Esophagus muscularis mucosa (tissue), 4 donors: Measurements from ENCODE around the gene ASS1. TPM values are rescaled to one million over a fixed set of nuclear protein-coding genes. Genes with fewer than 3 reads are reported as not detected.

Experiments
- DNase-seq: peaks from one replicate; pipeline ENCODE4 v3.0.0-alpha.2; 2017; ENCODE audit errors: extremely low spot score
- H3K27ac ChIP-seq, 4 donors: fragments of 200-600 bp; sonication (generic); replicated peaks in 1 of 4; 1 replicate in 3 of 4; 2 replicates in 1 of 4; pipeline ENCODE4 v1.5.1; 2016 to 2019; ENCODE audit warnings: mild to moderate bottlenecking in 1 of 4
- H3K27me3 ChIP-seq, 4 donors: fragments of 200-600 bp; sonication (generic); one replicate each; pipeline versions ENCODE4 v1.5.1 to v1.6.0; 2016 to 2019
- H3K36me3 ChIP-seq, 4 donors: fragments of 200-600 bp; sonication (generic); one replicate each; pipeline ENCODE4 v1.5.1; 2016 to 2019
- H3K4me1 ChIP-seq, 4 donors: fragments of 200-600 bp; sonication (generic); one replicate each; pipeline ENCODE4 v1.5.1; 2016 to 2019
- H3K4me3 ChIP-seq, 4 donors: fragments of 200-600 bp; sonication (generic); 1 replicate in 2 of 4; 2 replicates in 2 of 4; pipeline ENCODE4 v1.5.1; 2016 to 2019; ENCODE audit warnings: mild to moderate bottlenecking in 4 of 4, moderate library complexity in 1 of 4
- H3K9me3 ChIP-seq, 4 donors: fragments of 200-600 bp; sonication (generic); 1 replicate in 3 of 4; 2 replicates in 1 of 4; pipeline ENCODE4 v1.5.1; 2016 to 2019
- CTCF ChIP-seq, 3 experiments: fragments of 200-600 bp in 2 of 3; fragments of 450-650 bp in 1 of 3; sonication (generic) in 2 of 3; IDR thresholded peaks; one replicate each; pipeline ENCODE4 v1.5.1; 2017 to 2019; ENCODE audit warnings: antibody characterized with exemption in 3 of 3, mild to moderate bottlenecking in 2 of 3, moderate library complexity in 1 of 3
- EP300 ChIP-seq: sonication (generic); formaldehyde crosslinking; IDR thresholded peaks from one replicate; pipeline ENCODE4 v1.6.1; 2017; ENCODE audit warnings: antibody characterized with exemption
- POLR2A ChIP-seq: fragments of 450-650 bp; IDR thresholded peaks from one replicate; pipeline ENCODE4 v1.6.1; 2017; ENCODE audit warnings: antibody characterized with exemption, moderate library complexity, mild to moderate bottlenecking, low read depth
- POLR2AphosphoS5 ChIP-seq, 2 donors: sonication (generic); formaldehyde crosslinking; IDR thresholded peaks; one replicate each; pipeline ENCODE4 v1.6.1; 2017; ENCODE audit warnings: antibody characterized with exemption in 2 of 2
- WGBS: methylation state at CpG from one replicate; pipeline ENCODE4 v1.1.5; 2018; 5-methylcytosine and 5-hydroxymethylcytosine counted together
- intact Hi-C: fragments of 100-400 bp; cut with DNase I; formaldehyde crosslinking; loops from one replicate; pipeline ENCODE4 v1.15.1; 2023
- total RNA-seq, 4 donors: library from RNA; depleted of rRNA; stranded (reverse); fragments of >200 nt; gene quantifications; one replicate each; pipeline versions ENCODE4 v1.1.0 to v1.2.1, GENCODE V29; 2016

ASS1 gene
- total RNA-seq, 4 donors from 2014 or later = 67.7 to 113 (median 97.1) TPM

DNA sequence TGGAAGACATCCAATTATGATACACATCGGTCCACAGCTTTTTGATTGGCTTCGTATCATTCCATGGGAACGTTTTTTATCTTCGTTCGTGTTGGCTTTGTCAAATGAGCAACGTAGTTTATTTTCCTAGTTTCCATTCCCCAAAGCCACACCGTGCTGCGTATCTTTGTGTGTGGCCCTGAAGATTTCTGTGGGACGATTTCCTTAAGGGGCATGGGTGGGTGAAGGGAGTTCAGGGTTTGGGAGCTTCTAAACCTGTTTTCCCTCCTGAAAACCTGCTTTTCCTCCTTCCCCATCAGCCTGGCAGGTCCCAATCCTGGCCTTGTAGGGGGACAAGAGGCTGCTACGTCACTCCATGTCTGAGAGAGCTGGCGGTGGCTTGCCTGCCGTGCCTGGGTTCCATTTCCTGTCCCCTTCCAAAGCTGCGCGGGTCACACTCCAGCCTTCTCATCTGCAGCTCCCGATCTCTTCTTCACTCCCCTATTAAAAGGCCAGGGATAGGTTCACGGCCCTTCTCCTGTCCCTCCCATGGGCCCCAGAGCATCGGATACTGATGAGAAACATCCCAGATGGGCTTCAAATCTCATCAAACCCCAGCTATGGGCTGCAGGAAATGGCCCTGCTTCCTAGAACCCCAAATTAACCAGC lies 23.5 kb upstream of the ASS1 start:
- peaks cover 0 to 10% (median 8%) of the 10 kb centered on the region in 4 donors for H3K4me1 ChIP-seq
- H3K27ac ChIP-seq = no peak overlapping the region
- H3K27me3 ChIP-seq = no peaks in the 10 kb centered on the region
- TF ChIP-seq POLR2A = no peak
- no peak for TF ChIP-seq EP300
- TF ChIP-seq CTCF (IDR thresholded peaks at IDR 0.05) = no peak
- no peak for TF ChIP-seq POLR2AphosphoS5 (IDR thresholded peaks at IDR 0.05)
- intact Hi-C loops = no loop called here
- H3K4me3 ChIP-seq = no peak overlapping the region
- H3K36me3 ChIP-seq = peaks cover 0 to 30% (median 9%) of the 10 kb centered on the region in 4 donors
- DNase-seq = no peak
- 74% methylated on average over 17 of the region's 17 CpGs for WGBS
- H3K9me3 ChIP-seq = no peaks in the 10 kb centered on the region

GRCh38 chr9:130421802-130422276 lies 22.9 kb upstream of the ASS1 start:
- Histone ChIP-seq H3K36me3 (peaks cover 0 to 30% (median 9%) of the 10 kb centered on the region in 4 donors), H3K4me3 (no peak overlapping the region), H3K27me3 (no peaks in the 10 kb centered on the region), H3K9me3 (no peaks in the 10 kb centered on the region), H3K4me1 (peaks cover 0 to 10% (median 8%) of the 10 kb centered on the region in 4 donors), H3K27ac (no peak overlapping the region)
- no peak for DNase-seq
- TF ChIP-seq CTCF (IDR thresholded peaks at IDR 0.05) (no peak), POLR2A (no peak)
- intact Hi-C loops = no loop called here
- 84% methylated on average over 13 of the region's 13 CpGs for WGBS

DNA sequence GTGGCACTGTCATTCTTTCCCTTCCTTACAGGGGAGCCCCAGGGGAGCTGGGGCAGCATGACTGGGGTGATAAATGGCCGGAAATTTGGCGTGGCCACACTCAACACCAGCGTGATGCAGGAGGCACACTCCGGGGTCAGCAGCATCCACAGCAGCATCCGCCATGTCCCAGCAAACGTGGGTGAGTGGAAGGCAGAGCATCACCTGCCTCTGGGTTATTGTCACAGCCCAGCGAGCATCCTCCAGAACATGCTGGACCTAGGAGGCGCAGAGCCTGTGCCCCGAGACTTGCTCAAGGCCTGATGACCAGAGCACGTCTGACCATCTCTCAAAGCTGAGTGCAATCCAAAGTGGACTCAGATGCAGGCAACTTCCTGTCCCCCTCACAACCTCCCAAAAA lies 22.2 kb upstream of the ASS1 start:
- TF ChIP-seq CTCF (IDR thresholded peaks at IDR 0.05) (no peak), EP300 (no peak), POLR2AphosphoS5 (IDR thresholded peaks at IDR 0.05) (no peak), POLR2A (no peak)
- Histone ChIP-seq H3K4me3 (no peak overlapping the region), H3K36me3 (peaks cover 0 to 32% (median 11%) of the 10 kb centered on the region in 4 donors), H3K9me3 (no peaks in the 10 kb centered on the region), H3K4me1 (peaks cover 3 to 11% (median 9%) of the 10 kb centered on the region in 4 donors), H3K27ac (no peak overlapping the region), H3K27me3 (no peaks in the 10 kb centered on the region)
- intact Hi-C loops = no loop called here
- no peak for DNase-seq
- 71% methylated on average over 5 of the region's 10 CpGs for WGBS

GRCh38 chr9:130423272-130423671 lies 21.5 kb upstream of the ASS1 start:
- Histone ChIP-seq H3K9me3 (no peaks in the 10 kb centered on the region), H3K4me1 (peaks cover 3 to 11% (median 9%) of the 10 kb centered on the region in 4 donors), H3K27me3 (no peaks in the 10 kb centered on the region), H3K4me3 (no peak overlapping the region), H3K36me3 (peaks cover 0 to 39% (median 14%) of the 10 kb centered on the region in 4 donors), H3K27ac (peak overlapping the region in 2 of 4 donors; percentile 33 to 38)
- 33% methylated on average over 4 of the region's 8 CpGs for WGBS
- DNase-seq = no peak
- intact Hi-C loops = no loop called here
- peak in 1 of 2 donors; percentile 23 for TF ChIP-seq POLR2AphosphoS5 (IDR thresholded peaks at IDR 0.05)
- no peak for TF ChIP-seq POLR2A

DNA sequence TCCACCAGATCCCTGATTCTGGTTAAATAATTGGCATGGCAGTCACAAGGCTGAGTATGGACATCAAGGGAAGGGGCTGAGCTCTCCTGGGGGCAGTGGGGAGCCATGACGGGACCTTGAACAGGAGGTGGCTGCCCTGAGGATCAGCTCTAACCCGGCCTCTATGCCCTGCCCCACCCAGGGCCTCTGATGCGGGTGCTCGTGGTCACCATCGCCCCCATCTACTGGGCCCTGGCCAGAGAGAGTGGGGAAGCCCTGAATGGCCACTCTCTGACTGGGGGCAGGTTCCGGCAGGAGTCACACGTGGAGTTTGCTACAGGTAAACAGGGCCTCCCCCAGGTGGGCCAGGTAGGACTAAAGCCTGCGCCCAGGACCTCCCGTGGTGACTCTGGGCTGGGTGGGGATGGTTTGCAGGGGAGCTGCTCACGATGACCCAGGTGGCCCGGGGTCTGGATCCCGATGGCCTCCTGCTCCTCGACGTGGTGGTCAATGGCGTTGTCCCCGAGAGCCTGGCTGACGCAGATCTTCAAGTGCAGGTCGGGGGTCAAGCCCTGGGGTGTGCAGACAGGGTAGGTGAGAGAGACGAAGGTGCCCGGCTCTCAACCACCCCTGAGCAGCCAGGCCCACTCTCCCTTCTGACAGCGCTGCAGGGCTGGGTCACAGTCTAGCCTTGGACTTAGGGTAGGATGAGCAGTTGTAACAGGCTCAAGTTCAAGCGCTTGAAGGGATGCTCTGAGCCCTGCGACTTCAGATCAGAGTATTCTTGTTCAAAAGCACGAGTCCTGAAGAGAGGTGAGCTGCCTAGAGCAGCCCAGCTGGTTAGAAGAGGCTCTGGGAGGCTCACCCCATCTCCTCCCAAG lies 19.9 kb upstream of the ASS1 start:
- TF ChIP-seq POLR2A = no peak
- TF ChIP-seq POLR2AphosphoS5 (IDR thresholded peaks at IDR 0.05) = no peak
- TF ChIP-seq CTCF (IDR thresholded peaks at IDR 0.05) = no peak
- TF ChIP-seq EP300 = no peak
- H3K4me1 ChIP-seq = peaks cover 3 to 11% (median 9%) of the 10 kb centered on the region in 4 donors
- DNase-seq = no peak
- no peak overlapping the region for H3K4me3 ChIP-seq
- no peaks in the 10 kb centered on the region for H3K27me3 ChIP-seq
- peaks cover 0 to 36% (median 9%) of the 10 kb centered on the region in 4 donors for H3K36me3 ChIP-seq
- H3K27ac ChIP-seq = no peak overlapping the region
- intact Hi-C loops = no loop called here
- H3K9me3 ChIP-seq = no peaks in the 10 kb centered on the region
- 96% methylated on average over 10 of the region's 24 CpGs for WGBS
